GM12878 (cell line): Measurements from ENCODE around the gene YDJC. TPM values are rescaled to one million over a fixed set of nuclear protein-coding genes. Genes with fewer than 3 reads are reported as not detected.

ENCODE experiments used
- ATAC-seq: fragments of 200-7000 bp; cut with Tn5 transposase; 3 replicates; pipeline ENCODE4 v1.9.1; 2020; ENCODE audit warnings: mild to moderate bottlenecking, moderate library complexity
- BruUV-seq: library from RNA; stranded (reverse); fragments of 400-500 nt; replicated peaks from 2 replicates; lab custom pipeline; 2021; lab: Mats Ljungman, UMichigan
- CTCF ChIA-PET: fragments of 300-600 bp; sonication (Branson Sonifier 250); formaldehyde crosslinking; extraction: SDS; loops from one replicate; lab custom pipeline; 2021; ENCODE audit warnings: inconsistent platforms; lab: Yijun Ruan, JAX
- POLR2A ChIA-PET: fragments of 350-600 bp; formaldehyde crosslinking; extraction: SDS; loops from one replicate; lab custom pipeline; 2021; ENCODE audit warnings: inconsistent platforms; lab: Charles Lee
- RAD21 ChIA-PET: fragments of 300-600 bp; sonication (Branson Sonifier 250); formaldehyde crosslinking; loops from one replicate; lab custom pipeline; 2023; ENCODE audit warnings: antibody characterized with exemption; ENCODE audit not compliant: unreplicated experiment; lab: Charles Lee
- SMC1A ChIA-PET: fragments of 300-600 bp; sonication (Branson Sonifier 250); formaldehyde crosslinking; loops from one replicate; lab custom pipeline; 2023; ENCODE audit not compliant: unreplicated experiment, uncharacterized antibody; lab: Charles Lee
- DNase-seq: peaks from one replicate; pipeline ENCODE4 v3.0.0-alpha.2; 2011; ENCODE audit warnings: low read depth, low spot score
- FAIRE-seq: peaks from 3 replicates; lab custom pipeline; 2011; peaks lifted over from hg19 to GRCh38; lab: Jason Lieb, UNC
- H2AFZ ChIP-seq: 2 replicates; pipeline ENCODE4 v1.6.0; 2011; ENCODE audit warnings: low read depth, low read length, control low read depth; ENCODE audit not compliant: control insufficient read depth
- H3K27ac ChIP-seq: 2 replicates; pipeline ENCODE4 v1.5.1; 2011; ENCODE audit warnings: control low read depth; ENCODE audit not compliant: control insufficient read depth, insufficient read depth
- H3K27me3 ChIP-seq, 2 experiments: replicated peaks in 1 of 2; 2 replicates each; pipeline versions ENCODE4 v1.6.0 to v1.6.1; 2011; ENCODE audit warnings: low read length in 1 of 2; ENCODE audit not compliant: control insufficient read depth in 2 of 2, insufficient read depth in 2 of 2
- H3K36me3 ChIP-seq, 2 experiments: 2 replicates each; pipeline ENCODE4 v1.5.1; 2011; ENCODE audit warnings: low read length in 1 of 2; ENCODE audit not compliant: control insufficient read depth in 2 of 2, insufficient read depth in 2 of 2
- H3K4me1 ChIP-seq: 2 replicates; pipeline ENCODE4 v1.6.1; 2011; ENCODE audit warnings: mild to moderate bottlenecking, low read length, moderate library complexity, mixed read lengths; ENCODE audit not compliant: control insufficient read depth, insufficient read depth
- H3K4me2 ChIP-seq: 2 replicates; pipeline ENCODE4 v1.6.0; 2011; ENCODE audit warnings: control low read depth; ENCODE audit not compliant: control insufficient read depth, insufficient read depth
- H3K4me3 ChIP-seq: fragments of 200-600 bp; sonication (generic); 2 replicates; pipeline ENCODE4 v1.5.1; 2016
- H3K79me2 ChIP-seq: 2 replicates; pipeline ENCODE4 v1.6.0; 2011; ENCODE audit warnings: low read length; ENCODE audit not compliant: control insufficient read depth, insufficient read depth
- H3K9ac ChIP-seq: 2 replicates; pipeline ENCODE4 v1.8.0; 2011; ENCODE audit warnings: low read length, control low read depth, mixed read lengths; ENCODE audit not compliant: control insufficient read depth, insufficient read depth
- H3K9me3 ChIP-seq: replicated peaks from 3 replicates; pipeline ENCODE4 v1.5.1; 2011; ENCODE audit warnings: mild to moderate bottlenecking, low read length; ENCODE audit not compliant: control insufficient read depth, insufficient read depth
- H4K20me1 ChIP-seq: 2 replicates; pipeline ENCODE4 v1.6.0; 2011; ENCODE audit not compliant: control insufficient read depth, insufficient read depth
- EZH2 ChIP-seq: IDR thresholded peaks from 2 replicates; pipeline ENCODE4 v1.6.1; 2012; ENCODE audit warnings: low read depth, mild to moderate bottlenecking, control low read depth, inconsistent platforms, low read length, borderline replicate concordance; ENCODE audit not compliant: control insufficient read depth
- HDGF ChIP-seq: fragments of 450-650 bp; IDR thresholded peaks from 2 replicates; pipeline ENCODE4 v1.6.1; 2016; ENCODE audit warnings: antibody characterized with exemption
- WGBS: methylation state at CpG from one replicate; pipeline ENCODE4 v1.1.6; 2016; ENCODE audit warnings: low lambda C conversion rate; ENCODE audit not compliant: insufficient replicate concordance, insufficient coverage; ENCODE audit errors: missing lambda C conversion rate; 5-methylcytosine and 5-hydroxymethylcytosine counted together
- in situ Hi-C: fragments of 300-500 bp; cut with MboI; formaldehyde crosslinking; loops from 9 replicates; pipeline ENCODE4 v1.14.3; 2018; ENCODE audit warnings: mixed read lengths
- intact Hi-C: fragments of 100-400 bp; cut with micrococcal nuclease; formaldehyde crosslinking; loops from one replicate; pipeline ENCODE4 v1.14.2; 2022; ENCODE audit not compliant: unreplicated experiment
- polyA plus RNA-seq, 11 experiments: library from polyadenylated mRNA; depleted of rRNA in 4 of 11; unstranded in 6 of 11; stranded (reverse) in 5 of 11; fragments of >200 nt; fragmentation: Nextera tagmentation in 4 of 11; fragmentation: Illumina TruSeq in 1 of 11; extraction: Ambion mirVana in 4 of 11; extraction: Trizol in 1 of 11; gene quantifications; 1 replicate in 1 of 11; 2 replicates in 10 of 11; pipeline versions ENCODE4 v1.2.1 to v1.2.3, GENCODE V29; 2011 to 2016; ENCODE audit warnings: inconsistent platforms in 2 of 11, missing spikeins in 2 of 11, low read depth in 1 of 11
- total RNA-seq, 4 experiments: library from RNA; depleted of rRNA in 3 of 4; stranded (reverse); fragments of >200 nt in 3 of 4; fragmentation: Illumina TruSeq in 1 of 4; extraction: Trizol in 1 of 4; gene quantifications; 2 replicates each; pipeline versions ENCODE4 v1.2.1 to v1.2.3, GENCODE V29; 2013 to 2021
- TF ChIP-seq, protein P1 (sequence below): IDR thresholded peaks from 2 replicates; pipeline ENCODE4 v1.6.1; 2011; ENCODE audit warnings: mild to moderate bottlenecking, low read depth, low read length, moderate library complexity; ENCODE audit not compliant: insufficient replicate concordance
- TF ChIP-seq, protein P2 (sequence below): IDR thresholded peaks from 2 replicates; pipeline ENCODE4 v1.6.1; 2011; ENCODE audit warnings: low read depth, low read length, improper control_type of control experiment, borderline replicate concordance
- TF ChIP-seq, protein P3 (sequence below): IDR thresholded peaks from 2 replicates; pipeline ENCODE4 v1.6.1; 2011; ENCODE audit warnings: borderline replicate concordance, low read depth, mild to moderate bottlenecking, moderate library complexity, mixed read lengths, low read length; ENCODE audit not compliant: insufficient read depth; ENCODE audit errors: extremely low read length
- TF ChIP-seq, protein P4 (sequence below): IDR thresholded peaks from 2 replicates; pipeline ENCODE4 v1.6.1; 2011; ENCODE audit warnings: borderline replicate concordance, low read depth, mild to moderate bottlenecking, moderate library complexity, low read length; ENCODE audit not compliant: insufficient read depth, poor library complexity, severe bottlenecking

Gene YDJC
- total and polyA plus RNA-seq, 10 of the 15 experiments (the other 5 are each of a cell fraction or from before 2014, with no cell fraction given): 1.00 to 77.6 (median 38.4) TPM

DNA sequence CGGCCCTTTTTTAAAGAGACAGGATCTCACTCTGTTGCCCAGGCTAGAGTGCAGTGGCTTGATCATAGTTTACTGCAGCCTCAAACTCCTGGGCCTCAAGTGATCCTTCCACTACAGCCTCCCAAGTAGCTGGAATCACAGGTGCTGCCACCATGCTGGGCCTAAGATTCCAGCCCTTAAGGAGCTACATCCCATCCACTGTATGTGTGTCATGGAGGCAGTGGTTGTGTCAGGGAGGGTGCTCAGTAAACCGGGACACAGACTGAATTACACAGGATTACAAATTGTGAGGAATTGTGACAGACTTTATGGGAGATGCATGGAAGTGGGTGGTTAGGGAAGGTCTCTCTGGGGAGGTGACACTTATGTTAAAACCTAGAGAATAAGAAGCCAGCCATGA lies 33.9 kb upstream of the YDJC start:
- Histone ChIP-seq H3K4me3 (no peak overlapping the region), H4K20me1 (no peaks in the 10 kb centered on the region), H3K4me2 (no peak overlapping the region), H3K4me1 (no peaks in the 10 kb centered on the region), H3K79me2 (peaks cover 11% of the 10 kb centered on the region), H3K36me3 (no peaks in the 10 kb centered on the region), H3K9ac (no peak overlapping the region), H3K27ac (no peak overlapping the region), H3K27me3 (no peaks in the 10 kb centered on the region), H2AFZ (no peak overlapping the region), H3K9me3 (no peaks in the 10 kb centered on the region)
- intact Hi-C loops (no loop called here), in situ Hi-C loops (no loop called here)
- TF ChIP-seq, protein P1, sequence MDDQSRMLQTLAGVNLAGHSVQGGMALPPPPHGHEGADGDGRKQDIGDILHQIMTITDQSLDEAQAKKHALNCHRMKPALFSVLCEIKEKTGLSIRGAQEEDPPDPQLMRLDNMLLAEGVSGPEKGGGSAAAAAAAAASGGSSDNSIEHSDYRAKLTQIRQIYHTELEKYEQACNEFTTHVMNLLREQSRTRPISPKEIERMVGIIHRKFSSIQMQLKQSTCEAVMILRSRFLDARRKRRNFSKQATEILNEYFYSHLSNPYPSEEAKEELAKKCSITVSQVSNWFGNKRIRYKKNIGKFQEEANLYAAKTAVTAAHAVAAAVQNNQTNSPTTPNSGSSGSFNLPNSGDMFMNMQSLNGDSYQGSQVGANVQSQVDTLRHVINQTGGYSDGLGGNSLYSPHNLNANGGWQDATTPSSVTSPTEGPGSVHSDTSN: peak; percentile 33
- TF ChIP-seq, protein P2, sequence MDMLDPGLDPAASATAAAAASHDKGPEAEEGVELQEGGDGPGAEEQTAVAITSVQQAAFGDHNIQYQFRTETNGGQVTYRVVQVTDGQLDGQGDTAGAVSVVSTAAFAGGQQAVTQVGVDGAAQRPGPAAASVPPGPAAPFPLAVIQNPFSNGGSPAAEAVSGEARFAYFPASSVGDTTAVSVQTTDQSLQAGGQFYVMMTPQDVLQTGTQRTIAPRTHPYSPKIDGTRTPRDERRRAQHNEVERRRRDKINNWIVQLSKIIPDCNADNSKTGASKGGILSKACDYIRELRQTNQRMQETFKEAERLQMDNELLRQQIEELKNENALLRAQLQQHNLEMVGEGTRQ: no peak
- TF ChIP-seq HDGF (no peak), EZH2 (no peak)
- TF ChIP-seq, protein P3, sequence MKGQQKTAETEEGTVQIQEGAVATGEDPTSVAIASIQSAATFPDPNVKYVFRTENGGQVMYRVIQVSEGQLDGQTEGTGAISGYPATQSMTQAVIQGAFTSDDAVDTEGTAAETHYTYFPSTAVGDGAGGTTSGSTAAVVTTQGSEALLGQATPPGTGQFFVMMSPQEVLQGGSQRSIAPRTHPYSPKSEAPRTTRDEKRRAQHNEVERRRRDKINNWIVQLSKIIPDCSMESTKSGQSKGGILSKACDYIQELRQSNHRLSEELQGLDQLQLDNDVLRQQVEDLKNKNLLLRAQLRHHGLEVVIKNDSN: no peak
- TF ChIP-seq, protein P4, sequence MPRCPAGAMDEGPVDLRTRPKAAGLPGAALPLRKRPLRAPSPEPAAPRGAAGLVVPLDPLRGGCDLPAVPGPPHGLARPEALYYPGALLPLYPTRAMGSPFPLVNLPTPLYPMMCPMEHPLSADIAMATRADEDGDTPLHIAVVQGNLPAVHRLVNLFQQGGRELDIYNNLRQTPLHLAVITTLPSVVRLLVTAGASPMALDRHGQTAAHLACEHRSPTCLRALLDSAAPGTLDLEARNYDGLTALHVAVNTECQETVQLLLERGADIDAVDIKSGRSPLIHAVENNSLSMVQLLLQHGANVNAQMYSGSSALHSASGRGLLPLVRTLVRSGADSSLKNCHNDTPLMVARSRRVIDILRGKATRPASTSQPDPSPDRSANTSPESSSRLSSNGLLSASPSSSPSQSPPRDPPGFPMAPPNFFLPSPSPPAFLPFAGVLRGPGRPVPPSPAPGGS: peak; percentile 92
- ATAC-seq (no peak), FAIRE-seq (no peak), DNase-seq (no peak)
- WGBS: 90% methylated on average over 2 of the region's 2 CpGs
- no TSS peak for BruUV-seq
- ChIA-PET SMC1A (no interaction called here), POLR2A (no interaction called here), RAD21 (no interaction called here), CTCF (no interaction called here)
